ENCODE measurements around the gene PDE6C.

The PDE6C gene

DNA sequence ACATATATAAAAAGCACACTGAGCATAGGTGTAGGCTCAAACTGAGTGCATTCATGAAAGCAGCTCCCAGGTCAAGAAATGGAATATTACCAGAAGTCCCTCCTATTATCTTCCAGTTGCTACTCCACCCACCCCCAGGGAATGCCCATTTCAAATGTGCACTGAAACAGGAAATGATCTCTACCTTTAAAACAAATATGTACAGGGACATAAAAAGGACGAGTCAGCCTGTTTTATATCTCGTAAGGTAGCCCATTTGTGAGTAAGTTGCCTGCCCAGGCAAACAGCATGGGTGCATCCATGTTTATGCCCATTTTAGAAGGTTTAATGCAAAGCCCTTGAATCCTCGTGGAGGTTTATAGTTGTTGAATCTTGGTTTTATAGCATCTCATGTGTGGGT, 35.4 kb upstream of the PDE6C start:
- H3K4me3 ChIP-seq (ENCODE audit: severe bottlenecking): no peak overlapping the region
- H3K27me3 ChIP-seq (ENCODE audit: insufficient read depth, poor library complexity, severe bottlenecking): no peaks in the 10 kb centered on the region
- no peak overlapping the region for H3K27ac ChIP-seq (ENCODE audit: poor library complexity, severe bottlenecking)
- no peaks in the 10 kb centered on the region for H3K36me3 ChIP-seq (ENCODE audit: low read depth)
- H3K9me3 ChIP-seq (ENCODE audit: severe bottlenecking): no peaks in the 10 kb centered on the region
- TF ChIP-seq, protein P1, sequence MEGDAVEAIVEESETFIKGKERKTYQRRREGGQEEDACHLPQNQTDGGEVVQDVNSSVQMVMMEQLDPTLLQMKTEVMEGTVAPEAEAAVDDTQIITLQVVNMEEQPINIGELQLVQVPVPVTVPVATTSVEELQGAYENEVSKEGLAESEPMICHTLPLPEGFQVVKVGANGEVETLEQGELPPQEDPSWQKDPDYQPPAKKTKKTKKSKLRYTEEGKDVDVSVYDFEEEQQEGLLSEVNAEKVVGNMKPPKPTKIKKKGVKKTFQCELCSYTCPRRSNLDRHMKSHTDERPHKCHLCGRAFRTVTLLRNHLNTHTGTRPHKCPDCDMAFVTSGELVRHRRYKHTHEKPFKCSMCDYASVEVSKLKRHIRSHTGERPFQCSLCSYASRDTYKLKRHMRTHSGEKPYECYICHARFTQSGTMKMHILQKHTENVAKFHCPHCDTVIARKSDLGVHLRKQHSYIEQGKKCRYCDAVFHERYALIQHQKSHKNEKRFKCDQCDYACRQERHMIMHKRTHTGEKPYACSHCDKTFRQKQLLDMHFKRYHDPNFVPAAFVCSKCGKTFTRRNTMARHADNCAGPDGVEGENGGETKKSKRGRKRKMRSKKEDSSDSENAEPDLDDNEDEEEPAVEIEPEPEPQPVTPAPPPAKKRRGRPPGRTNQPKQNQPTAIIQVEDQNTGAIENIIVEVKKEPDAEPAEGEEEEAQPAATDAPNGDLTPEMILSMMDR (IDR thresholded peaks at IDR 0.05; ENCODE audit: poor library complexity, severe bottlenecking): no peak
- ATAC-seq (ENCODE audit: low read depth) (0 out of 3 replicates have a peak, but pooled peaks have one; percentile 7), DNase-seq (ENCODE audit: low spot score) (no peak)
- H3K4me1 ChIP-seq (ENCODE audit: insufficient read depth, poor library complexity, severe bottlenecking): peaks cover 4% of the 10 kb centered on the region

DNA sequence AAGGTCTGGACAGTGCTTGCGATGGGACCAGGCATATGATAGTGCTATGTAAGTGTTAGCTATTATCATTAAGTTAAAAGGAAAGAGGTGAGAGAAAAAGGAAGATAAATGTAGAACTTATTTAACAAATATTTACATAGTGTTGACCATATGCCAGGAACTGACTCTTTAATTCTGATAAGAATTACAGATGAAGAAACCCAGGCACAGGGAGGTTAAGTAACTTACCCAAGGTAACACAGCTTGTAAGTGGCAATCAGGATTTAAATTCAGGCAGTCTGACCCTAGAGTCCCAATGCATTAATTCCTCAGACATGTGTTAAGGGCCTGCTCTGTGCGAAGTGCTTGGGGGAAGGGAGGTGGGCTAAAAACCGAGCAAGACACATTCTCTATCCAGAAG, 34.8 kb upstream of the PDE6C start:
- H3K4me3 ChIP-seq (ENCODE audit: severe bottlenecking): no peak overlapping the region
- ATAC-seq (ENCODE audit: low read depth): no peak
- H3K36me3 ChIP-seq (ENCODE audit: low read depth): no peaks in the 10 kb centered on the region
- H3K4me1 ChIP-seq (ENCODE audit: insufficient read depth, poor library complexity, severe bottlenecking): peaks cover 4% of the 10 kb centered on the region
- no peak overlapping the region for H3K27ac ChIP-seq (ENCODE audit: poor library complexity, severe bottlenecking)
- H3K27me3 ChIP-seq (ENCODE audit: insufficient read depth, poor library complexity, severe bottlenecking): no peaks in the 10 kb centered on the region
- TF ChIP-seq, protein P1 (IDR thresholded peaks at IDR 0.05; ENCODE audit: poor library complexity, severe bottlenecking): no peak
- DNase-seq (ENCODE audit: low spot score): no peak
- no peaks in the 10 kb centered on the region for H3K9me3 ChIP-seq (ENCODE audit: severe bottlenecking)

DNA sequence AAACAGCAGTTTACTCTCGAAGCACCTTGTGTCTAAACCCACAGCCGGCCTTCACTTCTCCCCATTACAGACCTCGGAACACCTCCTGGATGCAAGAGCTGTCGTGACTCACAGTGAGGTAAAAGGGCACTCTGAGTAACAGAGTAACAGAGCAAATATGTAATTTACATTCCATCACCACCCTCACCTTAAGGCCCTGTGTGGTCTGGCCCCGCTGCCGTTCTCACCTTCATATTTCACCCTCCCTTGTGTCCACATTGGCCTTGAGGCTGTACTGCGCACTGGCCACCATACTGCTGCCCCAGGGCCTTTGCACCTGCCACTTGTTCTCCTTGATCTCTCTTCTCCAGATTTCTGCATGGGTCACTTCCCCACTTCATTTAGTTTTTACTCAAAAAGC, 33.2 kb upstream of the PDE6C start:
- no peaks in the 10 kb centered on the region for H3K36me3 ChIP-seq (ENCODE audit: low read depth)
- no peaks in the 10 kb centered on the region for H3K9me3 ChIP-seq (ENCODE audit: severe bottlenecking)
- H3K4me3 ChIP-seq (ENCODE audit: severe bottlenecking): no peak overlapping the region
- DNase-seq (ENCODE audit: low spot score) (no peak), ATAC-seq (ENCODE audit: low read depth) (peak; percentile 100)
- no peak overlapping the region for H3K27ac ChIP-seq (ENCODE audit: poor library complexity, severe bottlenecking)
- peaks cover 4% of the 10 kb centered on the region for H3K4me1 ChIP-seq (ENCODE audit: insufficient read depth, poor library complexity, severe bottlenecking)
- no peaks in the 10 kb centered on the region for H3K27me3 ChIP-seq (ENCODE audit: insufficient read depth, poor library complexity, severe bottlenecking)
- TF ChIP-seq, protein P1 (IDR thresholded peaks at IDR 0.05; ENCODE audit: poor library complexity, severe bottlenecking): no peak

DNA sequence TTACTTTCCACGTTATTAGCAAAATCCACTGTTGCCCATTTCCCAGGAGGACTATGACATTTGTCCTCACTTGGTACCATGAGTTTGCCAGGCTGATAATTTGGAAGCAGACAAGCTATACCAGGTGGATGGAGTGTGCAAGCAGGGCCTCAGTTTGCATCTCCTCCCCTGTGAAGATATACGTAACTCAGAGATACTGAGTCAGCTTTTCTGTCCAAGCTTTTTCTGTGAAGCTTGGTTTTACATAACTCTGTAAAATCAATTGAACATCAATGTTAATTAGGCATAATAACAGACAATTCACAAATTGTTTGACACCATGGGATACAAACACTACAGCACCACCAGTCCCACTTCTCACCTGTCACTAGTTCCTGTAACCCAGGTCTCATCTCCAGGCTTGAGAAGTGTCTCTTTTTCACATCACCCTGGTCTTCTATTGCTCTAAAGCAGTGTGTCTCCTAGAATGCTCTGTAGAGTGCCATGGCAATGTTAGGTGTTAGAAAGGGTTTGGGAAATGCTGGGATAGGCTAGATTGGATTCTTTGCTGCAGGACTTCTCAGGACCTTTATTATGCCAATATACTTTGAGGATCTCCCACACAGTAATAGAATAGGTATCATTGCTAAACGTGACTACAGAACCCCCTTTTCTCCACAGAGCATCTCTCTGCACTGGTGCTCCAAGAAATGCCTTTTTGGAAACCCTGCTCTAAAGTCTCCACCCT, 32.2 kb upstream of the PDE6C start:
- no peak overlapping the region for H3K4me3 ChIP-seq (ENCODE audit: severe bottlenecking)
- H3K4me1 ChIP-seq (ENCODE audit: insufficient read depth, poor library complexity, severe bottlenecking): peaks cover 4% of the 10 kb centered on the region
- no peaks in the 10 kb centered on the region for H3K36me3 ChIP-seq (ENCODE audit: low read depth)
- no peaks in the 10 kb centered on the region for H3K9me3 ChIP-seq (ENCODE audit: severe bottlenecking)
- ATAC-seq (ENCODE audit: low read depth): no peak
- DNase-seq (ENCODE audit: low spot score): no peak
- TF ChIP-seq, protein P1 (IDR thresholded peaks at IDR 0.05; ENCODE audit: poor library complexity, severe bottlenecking): no peak
- H3K27ac ChIP-seq (ENCODE audit: poor library complexity, severe bottlenecking): no peak overlapping the region
- H3K27me3 ChIP-seq (ENCODE audit: insufficient read depth, poor library complexity, severe bottlenecking): no peaks in the 10 kb centered on the region

DNA sequence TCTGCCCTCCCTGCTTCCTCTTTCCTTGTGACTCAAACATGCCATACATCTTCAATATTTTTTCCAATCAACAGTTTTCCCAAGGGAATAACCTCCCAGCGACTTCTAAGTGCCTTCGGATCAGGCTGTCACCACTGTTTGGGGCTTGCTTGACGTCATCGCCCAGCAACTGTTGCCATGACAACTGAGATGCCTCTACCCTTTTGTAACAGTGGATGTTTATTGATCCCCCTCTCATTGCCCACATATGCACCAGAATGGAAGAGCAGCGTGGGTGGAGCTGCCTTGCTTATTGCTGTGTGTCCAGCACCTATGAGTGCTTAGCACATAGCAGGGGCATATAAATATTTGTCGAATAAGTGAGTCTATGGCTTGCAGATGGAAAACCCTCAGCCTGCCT, 31.5 kb upstream of the PDE6C start:
- ATAC-seq (ENCODE audit: low read depth) (no peak), DNase-seq (ENCODE audit: low spot score) (no peak)
- H3K4me1 ChIP-seq (ENCODE audit: insufficient read depth, poor library complexity, severe bottlenecking): peaks cover 4% of the 10 kb centered on the region
- no peak overlapping the region for H3K27ac ChIP-seq (ENCODE audit: poor library complexity, severe bottlenecking)
- no peaks in the 10 kb centered on the region for H3K36me3 ChIP-seq (ENCODE audit: low read depth)
- TF ChIP-seq, protein P1 (IDR thresholded peaks at IDR 0.05; ENCODE audit: poor library complexity, severe bottlenecking): no peak
- H3K4me3 ChIP-seq (ENCODE audit: severe bottlenecking): no peak overlapping the region
- H3K9me3 ChIP-seq (ENCODE audit: severe bottlenecking): no peaks in the 10 kb centered on the region
- no peaks in the 10 kb centered on the region for H3K27me3 ChIP-seq (ENCODE audit: insufficient read depth, poor library complexity, severe bottlenecking)
